B cell (primary cell): ENCODE data around the gene HMGA1. TPM values are rescaled to one million over a fixed set of nuclear protein-coding genes. Genes with fewer than 3 reads are reported as not detected.

Source experiments
- ATAC-seq: fragments of 200-7000 bp; cut with Tn5 transposase; one replicate; pipeline ENCODE4 v1.10.0; 2021; ENCODE audit warnings: low read depth, mild to moderate bottlenecking, moderate number of reproducible peaks, moderate library complexity
- CTCF ChIA-PET: fragments of 350-600 bp; sonication (Branson Sonifier 250); formaldehyde crosslinking; loops from one replicate; lab custom pipeline; 2021; ENCODE audit warnings: antibody characterized with exemption, inconsistent platforms; lab: Charles Lee
- POLR2A ChIA-PET: fragments of 350-600 bp; sonication (Branson Sonifier 250); formaldehyde crosslinking; loops from one replicate; lab custom pipeline; 2021; ENCODE audit warnings: antibody characterized with exemption; lab: Charles Lee
- DNase-seq: peaks from one replicate; pipeline ENCODE4 v3.0.0; 2013
- H2AFZ ChIP-seq: 2 replicates; pipeline ENCODE4 v1.6.1; 2012; ENCODE audit warnings: mild to moderate bottlenecking, low read depth, low read length; ENCODE audit not compliant: insufficient read depth, poor library complexity, severe bottlenecking
- H3K27ac ChIP-seq, 2 donors: 1 replicate in 1 of 2; 2 replicates in 1 of 2; pipeline ENCODE4 v1.5.1; 2012 to 2013; ENCODE audit warnings: low read length in 2 of 2, mild to moderate bottlenecking in 2 of 2, moderate library complexity in 1 of 2
- H3K27me3 ChIP-seq, 4 experiments: fragments of 200-600 bp in 1 of 4; sonication (generic) in 1 of 4; replicated peaks in 1 of 4; 1 replicate in 2 of 4; 2 replicates in 2 of 4; pipeline versions ENCODE4 v1.6.1 to v1.7.0; 2013 to 2016; ENCODE audit warnings: low read length in 3 of 4, mild to moderate bottlenecking in 2 of 4, mixed read lengths in 1 of 4, moderate library complexity in 1 of 4; ENCODE audit not compliant: insufficient read depth in 4 of 4, control insufficient read depth in 3 of 4; ENCODE audit errors: control extremely low read depth in 1 of 4
- H3K36me3 ChIP-seq, 2 experiments: replicated peaks in 1 of 2; 1 replicate in 1 of 2; 2 replicates in 1 of 2; pipeline versions ENCODE4 v1.6.1 to v1.7.1; 2013; ENCODE audit warnings: low read length in 1 of 2; ENCODE audit not compliant: insufficient read depth in 2 of 2, control insufficient read depth in 1 of 2; ENCODE audit errors: control extremely low read depth in 1 of 2, extremely low read depth in 1 of 2
- H3K4me1 ChIP-seq, 2 donors: fragments of 200-600 bp in 1 of 2; sonication (generic) in 1 of 2; 1 replicate in 1 of 2; 2 replicates in 1 of 2; pipeline versions ENCODE4 v1.5.1 to v1.6.1; 2013 to 2017; ENCODE audit warnings: low read length in 2 of 2; ENCODE audit not compliant: control insufficient read depth in 2 of 2, insufficient read depth in 2 of 2
- H3K4me2 ChIP-seq: replicated peaks from 2 replicates; pipeline ENCODE3; 2012; ENCODE audit warnings: mild to moderate bottlenecking, low read depth, low read length; ENCODE audit not compliant: poor library complexity, severe bottlenecking
- H3K4me3 ChIP-seq, 5 experiments: fragments of 200-600 bp in 1 of 5; sonication (generic) in 1 of 5; 1 replicate in 3 of 5; 2 replicates in 2 of 5; pipeline versions ENCODE4 v1.5.1 to v1.7.0; 2011 to 2016; ENCODE audit warnings: low read length in 4 of 5, mild to moderate bottlenecking in 4 of 5, low read depth in 2 of 5, control low read depth in 1 of 5, moderate library complexity in 1 of 5; ENCODE audit not compliant: insufficient read depth in 1 of 5; ENCODE audit errors: control extremely low read depth in 1 of 5, extremely low read depth in 1 of 5
- H3K79me2 ChIP-seq: fragments of 200-600 bp; sonication (generic); one replicate; pipeline ENCODE4 v1.6.0; 2016; ENCODE audit warnings: low read length; ENCODE audit not compliant: control insufficient read depth, insufficient read depth
- H3K9ac ChIP-seq: fragments of 200-600 bp; sonication (generic); 2 replicates; pipeline ENCODE4 v1.6.1; 2017; ENCODE audit warnings: mild to moderate bottlenecking, low read length, moderate library complexity
- H3K9me3 ChIP-seq, 3 donors: one replicate each; pipeline versions ENCODE4 v1.6.1 to v1.7.1; 2013; ENCODE audit warnings: low read length in 2 of 3; ENCODE audit not compliant: control insufficient read depth in 2 of 3, insufficient read depth in 1 of 3; ENCODE audit errors: control extremely low read depth in 1 of 3
- H4K20me1 ChIP-seq: 2 replicates; pipeline ENCODE4 v1.6.0; 2012; ENCODE audit warnings: mild to moderate bottlenecking, low read length; ENCODE audit not compliant: insufficient read depth, control insufficient read depth, poor library complexity, severe bottlenecking
- H3K27ac Mint-ChIP-seq: one replicate; pipeline ENCODE4 v1.8.0; 2021; ENCODE audit warnings: mixed read lengths
- H3K27me3 Mint-ChIP-seq: one replicate; pipeline ENCODE4 v1.8.0; 2021; ENCODE audit warnings: mixed read lengths
- H3K4me1 Mint-ChIP-seq: one replicate; pipeline ENCODE4 v1.8.0; 2021; ENCODE audit warnings: mixed read lengths
- H3K4me3 Mint-ChIP-seq: one replicate; pipeline ENCODE4 v1.8.0; 2021; ENCODE audit warnings: mixed read lengths
- H3K9me3 Mint-ChIP-seq: one replicate; pipeline ENCODE4 v1.8.0; 2022; ENCODE audit warnings: mixed read lengths; ENCODE audit not compliant: insufficient read depth
- EZH2 ChIP-seq: IDR thresholded peaks from 2 replicates; pipeline ENCODE4 v1.6.1; 2012; ENCODE audit warnings: borderline replicate concordance, low read depth, mild to moderate bottlenecking, moderate library complexity, low read length; ENCODE audit not compliant: insufficient read depth, poor library complexity, severe bottlenecking
- WGBS: methylation state at CpG from one replicate; pipeline ENCODE4 v1.1.5; 2013; ENCODE audit warnings: missing lambda C conversion rate; ENCODE audit not compliant: insufficient coverage; 5-methylcytosine and 5-hydroxymethylcytosine counted together
- intact Hi-C: fragments of 100-400 bp; cut with micrococcal nuclease; formaldehyde crosslinking; loops from one replicate; pipeline ENCODE4 v1.10.0; 2022
- polyA plus RNA-seq: library from polyadenylated mRNA; depleted of rRNA; stranded (reverse); fragments of >200 nt; gene quantifications from 2 replicates; pipeline ENCODE4 v1.2.3, GENCODE V29; 2012
- total RNA-seq, 2 donors: library from RNA; stranded (reverse); fragments of 120-200 nt in 1 of 2; gene quantifications; 1 replicate in 1 of 2; 2 replicates in 1 of 2; pipeline versions ENCODE4 v1.2.3 to v1.2.4, GENCODE V29; 2013 to 2022
- TF ChIP-seq, protein P1 (sequence below): fragments of 200-600 bp; IDR thresholded peaks from one replicate; pipeline ENCODE4 v1.8.0; 2022; ENCODE audit warnings: antibody characterized with exemption, mild to moderate bottlenecking

Gene HMGA1
- total and polyA plus RNA-seq, 2 donors (not counting 1 experiment from before 2014, with no cell fraction given): 59.6 to 66.4 TPM

DNA sequence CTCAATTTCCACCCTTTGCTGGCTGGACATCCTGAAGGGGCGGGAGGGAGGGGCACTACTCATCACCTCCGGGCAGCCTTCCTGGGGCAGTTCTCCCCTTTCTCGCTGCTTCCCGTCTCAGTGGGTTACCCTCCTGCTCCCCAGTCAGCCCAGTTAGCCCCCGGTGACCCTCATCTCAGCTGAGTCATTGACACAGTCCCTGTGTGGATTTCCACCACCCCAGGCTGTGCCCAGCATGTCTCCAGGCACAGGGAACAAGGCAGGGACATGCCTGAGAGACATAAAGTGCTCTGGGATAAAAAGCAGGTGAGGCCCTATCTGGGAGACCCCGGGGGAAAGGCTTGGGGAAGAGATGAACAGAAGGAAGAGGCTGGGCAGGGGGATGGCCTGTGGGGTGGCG, 29.9 kb upstream of the HMGA1 start:
- H3K36me3 ChIP-seq: no peaks in the 10 kb centered on the region
- no peaks in the 10 kb centered on the region for H3K9me3 ChIP-seq
- no peaks in the 10 kb centered on the region for H4K20me1 ChIP-seq
- no peaks in the 10 kb centered on the region for H3K9me3 Mint-ChIP-seq
- WGBS: 96% methylated on average over 7 of the region's 7 CpGs
- ATAC-seq (no peak), DNase-seq (no peak)
- H3K9ac ChIP-seq: no peak overlapping the region
- intact Hi-C loops: no loop called here
- ChIA-PET POLR2A (no interaction called here), CTCF (interaction anchor here (1.2 kb wide), 1 partner anchor 11 kb away, joined by 3 read pairs; no protein-coding TSS in a partner anchor)
- H3K4me3 Mint-ChIP-seq: no peak overlapping the region
- H2AFZ ChIP-seq: no peak overlapping the region
- no peak overlapping the region for H3K27ac ChIP-seq
- no peaks in the 10 kb centered on the region for H3K27me3 Mint-ChIP-seq
- no peaks in the 10 kb centered on the region for H3K4me1 ChIP-seq
- no peaks in the 10 kb centered on the region for H3K79me2 ChIP-seq
- H3K27ac Mint-ChIP-seq: no peak overlapping the region
- no peak for TF ChIP-seq EZH2
- TF ChIP-seq, protein P1, sequence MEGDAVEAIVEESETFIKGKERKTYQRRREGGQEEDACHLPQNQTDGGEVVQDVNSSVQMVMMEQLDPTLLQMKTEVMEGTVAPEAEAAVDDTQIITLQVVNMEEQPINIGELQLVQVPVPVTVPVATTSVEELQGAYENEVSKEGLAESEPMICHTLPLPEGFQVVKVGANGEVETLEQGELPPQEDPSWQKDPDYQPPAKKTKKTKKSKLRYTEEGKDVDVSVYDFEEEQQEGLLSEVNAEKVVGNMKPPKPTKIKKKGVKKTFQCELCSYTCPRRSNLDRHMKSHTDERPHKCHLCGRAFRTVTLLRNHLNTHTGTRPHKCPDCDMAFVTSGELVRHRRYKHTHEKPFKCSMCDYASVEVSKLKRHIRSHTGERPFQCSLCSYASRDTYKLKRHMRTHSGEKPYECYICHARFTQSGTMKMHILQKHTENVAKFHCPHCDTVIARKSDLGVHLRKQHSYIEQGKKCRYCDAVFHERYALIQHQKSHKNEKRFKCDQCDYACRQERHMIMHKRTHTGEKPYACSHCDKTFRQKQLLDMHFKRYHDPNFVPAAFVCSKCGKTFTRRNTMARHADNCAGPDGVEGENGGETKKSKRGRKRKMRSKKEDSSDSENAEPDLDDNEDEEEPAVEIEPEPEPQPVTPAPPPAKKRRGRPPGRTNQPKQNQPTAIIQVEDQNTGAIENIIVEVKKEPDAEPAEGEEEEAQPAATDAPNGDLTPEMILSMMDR: no peak
- no peaks in the 10 kb centered on the region for H3K27me3 ChIP-seq
- no peak overlapping the region for H3K4me2 ChIP-seq
- no peaks in the 10 kb centered on the region for H3K4me1 Mint-ChIP-seq
- H3K4me3 ChIP-seq: no peak overlapping the region

DNA sequence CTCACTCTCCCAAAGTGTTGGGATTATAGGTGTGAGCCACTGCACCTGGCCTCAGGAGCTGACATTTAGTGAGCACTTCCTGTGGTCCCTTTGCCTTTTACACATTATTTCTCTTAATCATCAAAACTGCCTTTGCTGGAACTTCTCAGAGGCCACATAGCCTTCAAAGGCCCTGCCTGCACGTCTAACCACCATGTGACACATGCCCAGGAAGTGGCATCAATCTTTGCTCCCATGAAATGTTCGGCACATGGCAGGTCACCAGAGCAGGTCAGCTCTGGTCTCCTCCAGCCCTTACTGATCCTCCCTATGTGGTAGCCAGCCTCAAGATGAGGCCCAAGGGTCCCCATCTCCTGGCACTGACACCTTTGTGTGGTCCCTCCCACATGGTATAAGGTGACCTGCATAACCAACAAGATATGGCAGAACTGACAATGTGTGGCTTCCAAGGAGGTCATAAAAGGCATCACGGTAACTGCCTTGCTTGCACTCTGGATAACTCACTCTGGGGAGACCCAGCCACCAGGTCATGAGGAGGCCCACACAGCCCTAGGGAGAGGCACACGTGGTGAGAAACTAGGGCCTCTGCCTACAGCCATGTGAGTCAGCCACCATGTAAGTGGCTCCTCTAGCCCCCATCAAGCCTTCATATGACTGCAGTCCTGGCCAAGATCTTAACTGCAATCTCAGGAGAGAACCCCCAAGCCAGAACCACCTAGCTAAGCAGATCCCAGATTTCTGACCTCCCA, 28.8 kb upstream of the HMGA1 start:
- Histone ChIP-seq H3K4me2 (no peak overlapping the region), H4K20me1 (no peaks in the 10 kb centered on the region), H3K4me3 (no peak overlapping the region), H3K36me3 (no peaks in the 10 kb centered on the region), H3K4me1 (no peaks in the 10 kb centered on the region), H3K79me2 (no peaks in the 10 kb centered on the region), H3K27me3 (no peaks in the 10 kb centered on the region), H3K9ac (no peak overlapping the region), H3K9me3 (no peaks in the 10 kb centered on the region), H2AFZ (no peak overlapping the region), H3K27ac (no peak overlapping the region)
- DNase-seq: no peak
- TF ChIP-seq EZH2: no peak
- TF ChIP-seq, protein P1: no peak
- CTCF ChIA-PET: interaction anchor here (1.2 to 1.5 kb wide), 2 partner anchors 12 to 36 kb away, joined by 3 to 5 read pairs; no protein-coding TSS in a partner anchor
- POLR2A ChIA-PET: interaction anchor here (0.6 kb wide), 1 partner anchor 11 kb away, joined by 4 read pairs; no protein-coding TSS in a partner anchor
- intact Hi-C loops: no loop called here
- ATAC-seq: no peak
- no peak overlapping the region for H3K27ac Mint-ChIP-seq
- H3K4me1 Mint-ChIP-seq: no peaks in the 10 kb centered on the region
- WGBS: 86% methylated on average over 4 of the region's 4 CpGs
- no peaks in the 10 kb centered on the region for H3K9me3 Mint-ChIP-seq
- no peaks in the 10 kb centered on the region for H3K27me3 Mint-ChIP-seq
- H3K4me3 Mint-ChIP-seq: no peak overlapping the region
